HEK293 (cell line): ENCODE measurements around the gene ALKAL2.

ENCODE experiments used
- CTCF ChIA-PET: fragments of 350-600 bp; formaldehyde crosslinking; extraction: SDS; loops from one replicate; lab custom pipeline; 2021; ENCODE audit warnings: antibody characterized with exemption; lab: Yijun Ruan, JAX
- POLR2A ChIA-PET: fragments of 300-600 bp; formaldehyde crosslinking; extraction: SDS; loops from one replicate; lab custom pipeline; 2020; ENCODE audit warnings: antibody characterized with exemption, inconsistent platforms; lab: Yijun Ruan, JAX
- H3K27ac ChIP-seq: fragments of 200-500 bp; sonication (Bioruptor generic); 2 replicates; pipeline ENCODE4 v1.5.1; 2014; ENCODE audit warnings: low read depth, low read length, control low read depth, inconsistent platforms; ENCODE audit errors: extremely low read depth
- H3K36me3 ChIP-seq, 2 experiments: fragments of 200-500 bp in 1 of 2; sonication (Bioruptor generic) in 1 of 2; 1 replicate in 1 of 2; 2 replicates in 1 of 2; pipeline ENCODE4 v1.5.1; 2014 to 2017; ENCODE audit warnings: inconsistent platforms in 2 of 2, low read length in 2 of 2; ENCODE audit not compliant: control insufficient read depth in 2 of 2, insufficient read depth in 1 of 2
- H3K4me1 ChIP-seq: fragments of 200-500 bp; sonication (Bioruptor generic); 2 replicates; pipeline ENCODE4 v1.5.1; 2014; ENCODE audit warnings: mild to moderate bottlenecking, low read length, inconsistent platforms; ENCODE audit not compliant: control insufficient read depth, insufficient read depth
- H3K4me3 ChIP-seq: 2 replicates; pipeline ENCODE4 v1.5.1; 2011; ENCODE audit warnings: low read depth, mild to moderate bottlenecking, control low read depth, low read length, moderate library complexity
- H3K9me3 ChIP-seq: fragments of 200-500 bp; sonication (Bioruptor generic); 2 replicates; pipeline ENCODE4 v1.5.1; 2014; ENCODE audit warnings: low read depth, low read length, inconsistent platforms; ENCODE audit not compliant: control insufficient read depth, insufficient read depth
- GLI2 ChIP-seq: fragments of 450-650 bp; formaldehyde crosslinking; IDR thresholded peaks from 2 replicates; pipeline ENCODE4; 2017; ENCODE audit warnings: missing biosample characterization, missing genetic modification characterization, low read depth, borderline replicate concordance
- KLF1 ChIP-seq: fragments of 450-650 bp; formaldehyde crosslinking; IDR thresholded peaks from 2 replicates; pipeline ENCODE4 v1.5.1; 2016; ENCODE audit warnings: missing biosample characterization, missing genetic modification characterization
- MZF1 ChIP-seq: fragments of 450-650 bp; formaldehyde crosslinking; IDR thresholded peaks from 2 replicates; pipeline ENCODE4 v1.5.1; 2017; ENCODE audit warnings: missing biosample characterization, missing genetic modification characterization, borderline replicate concordance
- PBX3 ChIP-seq: sonication (generic); formaldehyde crosslinking; IDR thresholded peaks from 2 replicates; pipeline ENCODE4 v1.8.1; 2022; ENCODE audit warnings: mild to moderate bottlenecking, moderate library complexity, missing genetic modification reagents
- SCRT1 ChIP-seq: fragments of 450-650 bp; formaldehyde crosslinking; IDR thresholded peaks from 2 replicates; pipeline ENCODE4 v1.5.1; 2016; ENCODE audit warnings: missing biosample characterization, missing genetic modification characterization, borderline replicate concordance
- SETDB1 ChIP-seq: IDR thresholded peaks from one replicate; pipeline ENCODE4 v1.6.1; 2017; ENCODE audit warnings: mild to moderate bottlenecking, low read length, moderate library complexity, mixed read lengths; ENCODE audit not compliant: insufficient read length
- ZBTB21 ChIP-seq: fragments of 450-650 bp; formaldehyde crosslinking; IDR thresholded peaks from 2 replicates; pipeline ENCODE4 v1.5.1; 2017; ENCODE audit warnings: missing biosample characterization, missing genetic modification characterization
- ZNF138 ChIP-seq: fragments of 450-650 bp; formaldehyde crosslinking; IDR thresholded peaks from 2 replicates; pipeline ENCODE4 v1.5.1; 2016; ENCODE audit warnings: missing biosample characterization, missing genetic modification characterization, borderline replicate concordance
- ZNF140 ChIP-seq: fragments of 450-650 bp; formaldehyde crosslinking; IDR thresholded peaks from 2 replicates; pipeline ENCODE4 v1.5.1; 2016; ENCODE audit warnings: missing biosample characterization, missing genetic modification characterization
- ZNF2 ChIP-seq: fragments of 450-650 bp; formaldehyde crosslinking; IDR thresholded peaks from 2 replicates; pipeline ENCODE4 v1.5.1; 2016; ENCODE audit warnings: missing biosample characterization, missing genetic modification characterization
- ZNF202 ChIP-seq: fragments of 450-650 bp; formaldehyde crosslinking; IDR thresholded peaks from 2 replicates; pipeline ENCODE4 v1.5.1; 2016; ENCODE audit warnings: missing biosample characterization, missing genetic modification characterization, borderline replicate concordance
- ZNF366 ChIP-seq: fragments of 450-650 bp; formaldehyde crosslinking; conservative IDR thresholded peaks from 2 replicates; pipeline ENCODE4 v1.5.1; 2016; ENCODE audit warnings: missing biosample characterization, missing genetic modification characterization
- ZNF404 ChIP-seq: fragments of 450-650 bp; formaldehyde crosslinking; IDR thresholded peaks from 2 replicates; pipeline ENCODE4 v1.5.1; 2017; ENCODE audit warnings: missing biosample characterization, missing genetic modification characterization
- ZNF600 ChIP-seq: fragments of 450-650 bp; formaldehyde crosslinking; IDR thresholded peaks from 2 replicates; pipeline ENCODE4 v1.5.1; 2016; ENCODE audit warnings: missing biosample characterization, missing genetic modification characterization
- ZNF645 ChIP-seq: fragments of 450-650 bp; formaldehyde crosslinking; IDR thresholded peaks from 2 replicates; pipeline ENCODE4; 2016; ENCODE audit warnings: missing biosample characterization, missing genetic modification characterization
- ZNF660 ChIP-seq: fragments of 450-650 bp; IDR thresholded peaks from 2 replicates; pipeline ENCODE4 v1.5.1; 2018; ENCODE audit warnings: missing biosample characterization, mild to moderate bottlenecking, missing genetic modification characterization
- ZNF785 ChIP-seq: fragments of 450-650 bp; formaldehyde crosslinking; IDR thresholded peaks from 2 replicates; pipeline ENCODE4 v1.5.1; 2016; ENCODE audit warnings: missing biosample characterization, missing genetic modification characterization
- ZNF791 ChIP-seq: fragments of 450-650 bp; formaldehyde crosslinking; IDR thresholded peaks from 2 replicates; pipeline ENCODE4 v1.5.1; 2016; ENCODE audit warnings: missing biosample characterization, missing genetic modification characterization
- ZNF837 ChIP-seq: fragments of 450-650 bp; formaldehyde crosslinking; IDR thresholded peaks from 2 replicates; pipeline ENCODE4 v1.5.1; 2016; ENCODE audit warnings: missing biosample characterization, missing genetic modification characterization

Gene ALKAL2

GRCh38 chr2:284896-285492 is 2.9 kb downstream of the ALKAL2 start:
- H3K4me3 ChIP-seq, result no peak overlapping the region
- H3K9me3 ChIP-seq, result no peaks in the 10 kb centered on the region
- ChIA-PET CTCF (no interaction called here), POLR2A (no interaction called here)
- H3K36me3 ChIP-seq, result peaks cover 0 to 29% of the 10 kb centered on the region in 2 experiments; a peak in 1 of 3 replicates
- no peaks in the 10 kb centered on the region for H3K4me1 ChIP-seq
- H3K27ac ChIP-seq, result no peak overlapping the region
- TF ChIP-seq ZNF660 (tag by site-specific recombination), result no peak
- peak; percentile 90 for TF ChIP-seq ZNF600 (tag by site-specific recombination)

- no peak overlapping the region for H3K4me3 ChIP-seq
- no peaks in the 10 kb centered on the region for H3K9me3 ChIP-seq
- no peak overlapping the region for H3K27ac ChIP-seq
- ChIA-PET POLR2A (interaction anchor here (1.1 kb wide), 1 partner anchor 45 kb away, joined by 4 read pairs; no protein-coding TSS in a partner anchor), CTCF (interaction anchor here (0.6 to 1.1 kb wide), 2 partner anchors 10 to 42 kb away, joined by 3 to 5 read pairs; no protein-coding TSS in a partner anchor)
- peaks cover 0 to 37% of the 10 kb centered on the region in 2 experiments; a peak in 1 of 3 replicates for H3K36me3 ChIP-seq
- no peak for TF ChIP-seq PBX3 (CRISPR knock-in tag)
- no peak for TF ChIP-seq ZBTB21
- no peak for TF ChIP-seq GLI2 (tag by site-specific recombination)
- TF ChIP-seq ZNF791 (tag by site-specific recombination), result no peak
- no peak for TF ChIP-seq ZNF785 (tag by site-specific recombination)
- no peak for TF ChIP-seq SETDB1
- no peak for TF ChIP-seq SCRT1 (tag by site-specific recombination)
- no peaks in the 10 kb centered on the region for H3K4me1 ChIP-seq
Measured at GRCh38 chr2:283996-284794, 3.7 kb downstream of the ALKAL2 start.

- POLR2A ChIA-PET, result interaction anchor here (1.1 kb wide), 1 partner anchor 44 kb away, joined by 4 read pairs; no protein-coding TSS in a partner anchor
- Histone ChIP-seq H3K4me1 (no peaks in the 10 kb centered on the region), H3K9me3 (no peaks in the 10 kb centered on the region), H3K4me3 (no peak overlapping the region), H3K36me3 (peaks cover 1 to 52% of the 10 kb centered on the region in 2 experiments; a peak in 2 of 3 replicates), H3K27ac (no peak overlapping the region)
- CTCF ChIA-PET, result no interaction called here
- no peak for TF ChIP-seq MZF1 (tag by site-specific recombination)
- no peak for TF ChIP-seq ZNF404
- TF ChIP-seq ZNF837, result no peak
- TF ChIP-seq ZNF138, result no peak
- no peak for TF ChIP-seq ZNF366 (tag by site-specific recombination)
- no peak for TF ChIP-seq ZNF140 (tag by site-specific recombination)
- no peak for TF ChIP-seq KLF1 (tag by site-specific recombination)
- no peak for TF ChIP-seq ZNF202 (tag by site-specific recombination)
- TF ChIP-seq ZNF2 (tag by site-specific recombination), result no peak
- TF ChIP-seq ZNF645 (tag by site-specific recombination), result no peak
Measured at GRCh38 chr2:282371-283263, 5.3 kb downstream of the ALKAL2 start.
